Measurements from ENCODE around the gene MRPL18. TPM values are rescaled to one million over a fixed set of nuclear protein-coding genes. Genes with fewer than 3 reads are reported as not detected.
A peak's percentile ranks its signal among the peaks of the same experiment; 100 is the strongest.

Gene MRPL18
- polyA plus RNA-seq (74.1 to 127 TPM (median 97.1 TPM) in 3 replicates), polyA minus RNA-seq (21.2 to 41.3 TPM (median 35.4 TPM) in 3 replicates)
- polyA plus RNA-seq (2011; ENCODE audit: low read depth): 75.6 TPM
- polyA plus RNA-seq (2011; cell fraction: cytosol; rRNA removed): 78.1 and 93.3 TPM in 2 replicates
- polyA plus RNA-seq (2011; cell fraction: nucleus; rRNA removed): 35.6 and 45.5 TPM in 2 replicates
- polyA plus RNA-seq (2012; ENCODE audit: low replicate concordance): 83.3 and 97.3 TPM in 2 replicates
- polyA minus RNA-seq (2011; cell fraction: cytosol; rRNA and poly(A)+ RNA removed): 28.4 TPM
- 14.4 and 15.7 TPM in 2 replicates for polyA minus RNA-seq (2011; cell fraction: nucleus; rRNA and poly(A)+ RNA removed)

DNA sequence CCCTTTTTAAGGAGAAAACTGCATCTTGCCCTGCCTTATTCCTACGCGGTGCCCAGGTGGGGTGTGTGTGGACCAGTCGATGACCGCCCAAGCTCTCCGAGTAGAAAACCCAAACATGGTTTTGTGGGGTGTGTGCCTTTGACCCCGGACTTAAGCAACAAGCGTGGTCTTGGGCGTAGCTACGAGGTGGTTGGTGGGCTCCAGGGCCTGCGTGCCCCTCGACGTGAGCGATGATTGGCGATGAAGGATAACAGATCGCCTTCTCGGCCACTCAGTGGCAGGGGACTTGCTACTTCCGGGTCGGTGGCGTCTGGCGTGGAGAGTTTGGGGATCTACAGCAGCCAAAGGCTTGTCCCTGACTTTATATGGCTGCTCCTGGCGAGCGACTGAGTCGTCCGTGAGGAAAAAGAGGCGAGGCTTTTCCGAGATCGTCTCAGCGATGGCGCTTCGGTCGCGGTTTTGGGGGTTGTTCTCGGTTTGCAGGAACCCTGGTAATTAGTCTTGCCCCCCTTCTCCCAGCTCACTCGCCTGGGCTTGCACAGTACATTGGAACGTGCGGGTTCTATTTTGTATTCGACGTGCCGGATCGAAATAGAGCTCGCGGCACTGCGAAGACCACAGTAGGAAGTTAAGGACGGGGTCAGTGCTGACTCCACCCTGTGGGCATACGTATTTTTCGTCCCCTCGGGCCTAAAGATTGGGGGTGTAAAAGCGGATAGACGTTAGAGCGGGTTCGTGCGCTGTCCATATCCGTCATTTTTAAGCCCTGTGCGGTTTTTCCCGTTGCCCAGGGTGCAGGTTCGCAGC is at the start of gene MRPL18:
Gene MRPL18, plus strand, starts transcription at position 319 of the 807 bp plus-strand sequence. Its CDS starts 121 bp downstream, at position 440.
- DNase-seq (ENCODE audit: low read depth, low spot score) (peak; percentile 79), FAIRE-seq (peak; percentile 85)
- Histone ChIP-seq H3K4me1 (ENCODE audit: control insufficient read depth, extremely low read depth, insufficient read depth, low read length) (peaks cover 30% of the 10 kb centered on the region), H2AFZ (ENCODE audit: control insufficient read depth, low read length) (peak within 1 kb of the TSS; percentile 92), H3K36me3 (ENCODE audit: control insufficient read depth in 2 of 2, extremely low read depth in 1 of 2, insufficient read depth in 2 of 2, low read length in 2 of 2) (peaks cover 8 to 21% of the 10 kb centered on the region in 2 experiments), H3K9ac (ENCODE audit: control insufficient read depth, extremely low read depth, insufficient read depth, low read length) (peak within 1 kb of the TSS; percentile 85), H3K9me1 (ENCODE audit: control insufficient read depth, extremely low read depth, insufficient read depth, low read length) (no peaks in the 10 kb centered on the region), H3K4me2 (ENCODE audit: control insufficient read depth, extremely low read depth, insufficient read depth, low read depth, low read length) (peak within 1 kb of the TSS; percentile 90), H4K20me1 (ENCODE audit: control insufficient read depth, extremely low read depth, insufficient read depth, low read length) (peaks cover 6% of the 10 kb centered on the region), H3K27ac (ENCODE audit: control insufficient read depth, insufficient read depth, low read length) (peak within 1 kb of the TSS; percentile 83), H3K79me2 (ENCODE audit: control insufficient read depth, insufficient read depth, low read length) (peaks cover 81% of the 10 kb centered on the region), H3K9me3 (ENCODE audit: control insufficient read depth, low read depth, low read length) (no peaks in the 10 kb centered on the region), H3K4me3 (ENCODE audit: control insufficient read depth in 2 of 3, extremely low read depth in 1 of 3, insufficient read depth in 2 of 3, low read depth in 1 of 3, low read length in 3 of 3) (peak within 1 kb of the TSS; percentile 88 to 98 (median 97)), H3K27me3 (ENCODE audit: control insufficient read depth, extremely low read depth, insufficient read depth, low read length) (no peaks in the 10 kb centered on the region)
- dilution Hi-C loops (cut with MboI; ENCODE audit: extremely low pct_ligation_motif_present, low sequenced_read_pairs): no loop called here
- TF ChIP-seq, protein P1, sequence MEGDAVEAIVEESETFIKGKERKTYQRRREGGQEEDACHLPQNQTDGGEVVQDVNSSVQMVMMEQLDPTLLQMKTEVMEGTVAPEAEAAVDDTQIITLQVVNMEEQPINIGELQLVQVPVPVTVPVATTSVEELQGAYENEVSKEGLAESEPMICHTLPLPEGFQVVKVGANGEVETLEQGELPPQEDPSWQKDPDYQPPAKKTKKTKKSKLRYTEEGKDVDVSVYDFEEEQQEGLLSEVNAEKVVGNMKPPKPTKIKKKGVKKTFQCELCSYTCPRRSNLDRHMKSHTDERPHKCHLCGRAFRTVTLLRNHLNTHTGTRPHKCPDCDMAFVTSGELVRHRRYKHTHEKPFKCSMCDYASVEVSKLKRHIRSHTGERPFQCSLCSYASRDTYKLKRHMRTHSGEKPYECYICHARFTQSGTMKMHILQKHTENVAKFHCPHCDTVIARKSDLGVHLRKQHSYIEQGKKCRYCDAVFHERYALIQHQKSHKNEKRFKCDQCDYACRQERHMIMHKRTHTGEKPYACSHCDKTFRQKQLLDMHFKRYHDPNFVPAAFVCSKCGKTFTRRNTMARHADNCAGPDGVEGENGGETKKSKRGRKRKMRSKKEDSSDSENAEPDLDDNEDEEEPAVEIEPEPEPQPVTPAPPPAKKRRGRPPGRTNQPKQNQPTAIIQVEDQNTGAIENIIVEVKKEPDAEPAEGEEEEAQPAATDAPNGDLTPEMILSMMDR (optimal IDR thresholded peaks at IDR 0.05 in 1 of 3, IDR thresholded peaks at IDR 0.05 in 1 of 3, conservative IDR thresholded peaks at IDR 0.05 in 1 of 3; ENCODE audit: extremely low read depth in 1 of 3, insufficient read depth in 2 of 3, low read length in 3 of 3): no peak
- TF ChIP-seq EZH2 (IDR thresholded peaks at IDR 0.05; ENCODE audit: low read length): no peak

DNA sequence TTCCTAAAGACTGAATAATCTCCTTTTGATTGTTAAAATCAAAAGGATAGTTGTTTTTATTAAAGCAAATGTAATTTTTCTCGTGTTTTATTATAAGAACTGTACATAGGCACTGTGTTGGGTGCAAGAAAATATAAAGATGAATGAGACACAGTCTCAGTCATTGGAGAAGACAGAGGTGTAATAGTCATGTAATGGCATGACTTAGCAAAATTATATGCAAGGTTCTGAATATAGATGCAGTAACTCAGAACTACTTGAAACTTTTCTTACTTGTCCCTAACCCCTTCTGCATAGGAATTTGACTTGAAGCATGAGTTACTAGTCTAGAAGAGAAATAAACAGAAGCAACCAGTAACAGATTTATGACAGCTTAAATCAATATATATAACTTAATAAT is 48.1 kb upstream of the MRPL18 start:
- H3K36me3 ChIP-seq (ENCODE audit: control insufficient read depth in 2 of 2, extremely low read depth in 1 of 2, insufficient read depth in 2 of 2, low read length in 2 of 2): peaks cover 22 to 29% of the 10 kb centered on the region in 2 experiments
- no peaks in the 10 kb centered on the region for H3K4me1 ChIP-seq (ENCODE audit: control insufficient read depth, extremely low read depth, insufficient read depth, low read length)
- DNase-seq (ENCODE audit: low read depth, low spot score): no peak
- dilution Hi-C loops (cut with MboI; ENCODE audit: extremely low pct_ligation_motif_present, low sequenced_read_pairs): no loop called here
- no peak for FAIRE-seq
- no peak for TF ChIP-seq EZH2 (IDR thresholded peaks at IDR 0.05; ENCODE audit: low read length)
- TF ChIP-seq, protein P1 (optimal IDR thresholded peaks at IDR 0.05 in 1 of 3, IDR thresholded peaks at IDR 0.05 in 1 of 3, conservative IDR thresholded peaks at IDR 0.05 in 1 of 3; ENCODE audit: extremely low read depth in 1 of 3, insufficient read depth in 2 of 3, low read length in 3 of 3): no peak
- H3K9me1 ChIP-seq (ENCODE audit: control insufficient read depth, extremely low read depth, insufficient read depth, low read length): no peaks in the 10 kb centered on the region
- no peak overlapping the region for H3K9ac ChIP-seq (ENCODE audit: control insufficient read depth, extremely low read depth, insufficient read depth, low read length)
- H3K27ac ChIP-seq (ENCODE audit: control insufficient read depth, insufficient read depth, low read length): no peak overlapping the region
- no peaks in the 10 kb centered on the region for H3K27me3 ChIP-seq (ENCODE audit: control insufficient read depth, extremely low read depth, insufficient read depth, low read length)
- H3K79me2 ChIP-seq (ENCODE audit: control insufficient read depth, insufficient read depth, low read length): peaks cover 74% of the 10 kb centered on the region
- no peak overlapping the region for H3K4me2 ChIP-seq (ENCODE audit: control insufficient read depth, extremely low read depth, insufficient read depth, low read depth, low read length)
- no peaks in the 10 kb centered on the region for H3K9me3 ChIP-seq (ENCODE audit: control insufficient read depth, low read depth, low read length)
- no peak overlapping the region for H2AFZ ChIP-seq (ENCODE audit: control insufficient read depth, low read length)
- no peak overlapping the region for H3K4me3 ChIP-seq (ENCODE audit: control insufficient read depth in 2 of 3, extremely low read depth in 1 of 3, insufficient read depth in 2 of 3, low read depth in 1 of 3, low read length in 3 of 3)
- no peaks in the 10 kb centered on the region for H4K20me1 ChIP-seq (ENCODE audit: control insufficient read depth, extremely low read depth, insufficient read depth, low read length)
